Measurements from ENCODE around the gene CORO7.

DNA sequence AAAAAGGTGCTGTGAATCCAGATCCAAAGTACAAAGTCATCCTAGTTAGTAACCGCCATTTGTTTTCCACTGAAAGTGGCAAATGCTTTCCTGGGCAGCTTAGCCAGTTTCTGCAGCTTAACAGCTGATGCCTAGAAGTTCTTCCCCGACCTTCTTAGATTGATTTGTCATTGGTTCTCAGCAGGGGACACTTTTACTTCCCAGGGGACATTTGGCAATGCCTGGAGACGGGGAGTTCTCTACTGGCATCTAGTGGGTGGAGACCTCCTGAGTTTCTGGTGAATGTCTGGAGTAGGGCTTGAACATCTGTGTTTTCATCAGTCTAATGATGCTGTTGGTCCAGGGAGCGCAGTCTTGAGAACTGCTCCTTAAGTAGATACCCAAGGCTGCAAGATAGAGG, 16.8 kb upstream of the CORO7 start:
- TF ChIP-seq POLR2A (IDR thresholded peaks at IDR 0.05; ENCODE audit: low read depth, low read length) (no peak), POLR2AphosphoS5 (IDR thresholded peaks at IDR 0.05; ENCODE audit: low read depth, low read length) (no peak), POU2F2 (IDR thresholded peaks at IDR 0.05; ENCODE audit: low read depth, low read length) (no peak), PAX5 (IDR thresholded peaks at IDR 0.05; ENCODE audit: insufficient read depth, low read length, severe bottlenecking) (no peak), TAF1 (IDR thresholded peaks at IDR 0.05; ENCODE audit: low read depth, low read length) (no peak)
